Lung (tissue), 12 donors: ENCODE data around the gene FGGY. TPM values are rescaled to one million over a fixed set of nuclear protein-coding genes. Genes with fewer than 3 reads are reported as not detected.

Source experiments
- ATAC-seq: fragments of 200-7000 bp; cut with Tn5 transposase; one replicate; pipeline ENCODE4 v1.9.1; 2020; ENCODE audit warnings: moderate number of reproducible peaks; ENCODE audit not compliant: insufficient read depth, low FRiP score
- DNase-seq, 3 donors: peaks; one replicate each; pipeline ENCODE4 v3.0.0-alpha.2; 2013 to 2017
- H3K27ac ChIP-seq, 2 donors: one replicate each; pipeline ENCODE4 v1.5.1; 2013; ENCODE audit warnings: mild to moderate bottlenecking in 2 of 2, moderate library complexity in 2 of 2, control low read depth in 1 of 2, inconsistent platforms in 1 of 2, low read depth in 1 of 2, low read length in 1 of 2
- H3K27me3 ChIP-seq, 3 donors: one replicate each; pipeline ENCODE4 v1.5.1; 2013; ENCODE audit warnings: low read length in 2 of 3; ENCODE audit not compliant: control insufficient read depth in 3 of 3, insufficient read depth in 3 of 3
- H3K36me3 ChIP-seq, 4 donors: one replicate each; pipeline ENCODE4 v1.5.1; 2013; ENCODE audit warnings: low read length in 4 of 4, mild to moderate bottlenecking in 1 of 4, moderate library complexity in 1 of 4; ENCODE audit not compliant: control insufficient read depth in 4 of 4, insufficient read depth in 4 of 4
- H3K4me1 ChIP-seq, 5 donors: one replicate each; pipeline ENCODE4 v1.5.1; 2013; ENCODE audit warnings: low read length in 5 of 5, mild to moderate bottlenecking in 2 of 5, moderate library complexity in 1 of 5; ENCODE audit not compliant: control insufficient read depth in 5 of 5, insufficient read depth in 5 of 5
- H3K4me3 ChIP-seq: one replicate; pipeline ENCODE4 v1.5.1; 2013; ENCODE audit warnings: mild to moderate bottlenecking, control low read depth, moderate library complexity
- H3K9ac ChIP-seq, 2 donors: one replicate each; pipeline ENCODE4 v1.5.1; 2013; ENCODE audit warnings: low read length in 2 of 2, control low read depth in 1 of 2; ENCODE audit not compliant: insufficient read depth in 1 of 2
- H3K9me3 ChIP-seq, 4 donors: one replicate each; pipeline ENCODE4 v1.5.1; 2013; ENCODE audit warnings: low read length in 3 of 4, mild to moderate bottlenecking in 1 of 4, moderate library complexity in 1 of 4; ENCODE audit not compliant: control insufficient read depth in 4 of 4, insufficient read depth in 3 of 4
- WGBS, 2 donors: extraction: QIAGEN DNeasy Blood & Tissue Kit; methylation state at CpG; one replicate each; pipeline ENCODE4 v1.1.7; 2013; 5-methylcytosine and 5-hydroxymethylcytosine counted together
- polyA plus RNA-seq, 2 donors: library from polyadenylated mRNA; stranded (reverse); fragments of 200-250 nt; gene quantifications; one replicate each; pipeline ENCODE4 v1.2.1, GENCODE V29; 2013
- total RNA-seq, 2 donors: library from RNA; depleted of rRNA in 1 of 2; stranded (reverse); fragments of >200 nt in 1 of 2; gene quantifications; one replicate each; pipeline ENCODE4 v1.2.1, GENCODE V29; 2014 to 2021
- TF ChIP-seq, protein P1 (sequence below): IDR thresholded peaks from 2 replicates; pipeline ENCODE4 v1.5.1; 2012; ENCODE audit warnings: mild to moderate bottlenecking; ENCODE audit errors: control extremely low read depth, extremely low read depth
- donor health status: control.
- donor health status: control.
- donor health status: Bipolar disorder and iron deficiency.
- donor health status: healthy.
- donor health status: DM: yes; HTN: yes; CAD: no.

FGGY gene
- total and polyA plus RNA-seq, 4 donors = 16.1 to 42.3 (median 18.3) TPM

DNA sequence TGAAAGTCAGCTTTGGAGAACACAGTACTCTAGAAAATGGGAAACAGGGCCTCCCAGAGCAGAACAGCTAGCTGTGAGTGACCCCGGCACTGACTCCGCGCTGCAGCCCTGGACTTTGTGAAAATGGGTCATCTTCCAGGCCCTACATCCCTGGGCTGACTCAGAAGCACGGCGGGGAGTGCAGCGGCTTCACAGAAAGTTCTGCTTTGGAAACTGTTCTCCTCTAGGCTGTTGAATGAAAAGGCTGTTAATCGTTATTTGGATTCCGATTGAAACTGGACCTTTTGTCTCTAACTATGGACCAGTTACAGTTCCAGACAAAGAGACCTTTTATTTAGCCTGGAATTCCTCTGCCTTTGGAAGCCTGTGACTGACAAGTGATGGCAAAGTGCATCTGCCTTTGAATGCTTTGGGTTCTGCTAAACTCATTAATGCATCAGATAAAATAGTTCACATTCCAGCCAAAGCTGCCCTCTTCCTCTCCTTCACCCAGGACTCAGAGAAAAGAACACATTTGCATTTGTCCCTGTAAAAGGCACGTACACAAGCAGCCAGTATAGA is 372.9 kb downstream of the FGGY start:
- Histone ChIP-seq H3K4me3 (no peak overlapping the region), H3K9me3 (no peaks in the 10 kb centered on the region), H3K27me3 (no peaks in the 10 kb centered on the region), H3K9ac (no peak overlapping the region), H3K27ac (no peak overlapping the region), H3K36me3 (peaks cover 0 to 2% (median 0%) of the 10 kb centered on the region in 4 donors), H3K4me1 (peaks cover 3 to 28% (median 11%) of the 10 kb centered on the region in 5 donors)
- TF ChIP-seq, protein P1, sequence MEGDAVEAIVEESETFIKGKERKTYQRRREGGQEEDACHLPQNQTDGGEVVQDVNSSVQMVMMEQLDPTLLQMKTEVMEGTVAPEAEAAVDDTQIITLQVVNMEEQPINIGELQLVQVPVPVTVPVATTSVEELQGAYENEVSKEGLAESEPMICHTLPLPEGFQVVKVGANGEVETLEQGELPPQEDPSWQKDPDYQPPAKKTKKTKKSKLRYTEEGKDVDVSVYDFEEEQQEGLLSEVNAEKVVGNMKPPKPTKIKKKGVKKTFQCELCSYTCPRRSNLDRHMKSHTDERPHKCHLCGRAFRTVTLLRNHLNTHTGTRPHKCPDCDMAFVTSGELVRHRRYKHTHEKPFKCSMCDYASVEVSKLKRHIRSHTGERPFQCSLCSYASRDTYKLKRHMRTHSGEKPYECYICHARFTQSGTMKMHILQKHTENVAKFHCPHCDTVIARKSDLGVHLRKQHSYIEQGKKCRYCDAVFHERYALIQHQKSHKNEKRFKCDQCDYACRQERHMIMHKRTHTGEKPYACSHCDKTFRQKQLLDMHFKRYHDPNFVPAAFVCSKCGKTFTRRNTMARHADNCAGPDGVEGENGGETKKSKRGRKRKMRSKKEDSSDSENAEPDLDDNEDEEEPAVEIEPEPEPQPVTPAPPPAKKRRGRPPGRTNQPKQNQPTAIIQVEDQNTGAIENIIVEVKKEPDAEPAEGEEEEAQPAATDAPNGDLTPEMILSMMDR = no peak
- ATAC-seq (no peak), DNase-seq (no peak)
- 86 to 94% methylated on average over 9 of the region's 9 CpGs for WGBS, 2 donors

DNA sequence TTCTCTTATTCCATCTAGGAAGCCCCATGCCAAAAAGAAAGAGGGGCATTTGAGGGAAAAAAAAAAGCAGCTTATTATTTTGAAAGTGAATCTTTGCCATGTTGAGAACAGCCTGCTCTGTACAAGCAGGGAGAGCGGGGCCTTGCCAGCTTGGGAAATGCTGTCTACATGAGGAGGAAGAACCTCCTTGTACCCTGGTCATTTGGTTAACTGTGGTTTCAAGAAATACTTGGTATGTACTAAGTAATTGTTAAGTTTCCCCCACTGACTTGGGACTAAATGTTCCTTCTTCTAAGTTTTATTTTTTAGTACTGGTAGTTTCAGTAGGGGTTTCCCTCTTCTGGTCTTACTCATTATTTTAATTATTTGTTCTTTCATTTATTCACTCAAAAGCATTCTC is 373.8 kb downstream of the FGGY start:
- Histone ChIP-seq H3K9me3 (no peaks in the 10 kb centered on the region), H3K4me3 (no peak overlapping the region), H3K4me1 (peaks cover 3 to 35% (median 11%) of the 10 kb centered on the region in 5 donors), H3K9ac (no peak overlapping the region), H3K27me3 (no peaks in the 10 kb centered on the region), H3K27ac (no peak overlapping the region), H3K36me3 (peaks cover 0 to 2% (median 0%) of the 10 kb centered on the region in 4 donors)
- TF ChIP-seq, protein P1 = no peak
- ATAC-seq = no peak
- 63 to 82% methylated on average over 1 of the region's 1 CpG for WGBS, 2 donors
- DNase-seq = no peak

DNA sequence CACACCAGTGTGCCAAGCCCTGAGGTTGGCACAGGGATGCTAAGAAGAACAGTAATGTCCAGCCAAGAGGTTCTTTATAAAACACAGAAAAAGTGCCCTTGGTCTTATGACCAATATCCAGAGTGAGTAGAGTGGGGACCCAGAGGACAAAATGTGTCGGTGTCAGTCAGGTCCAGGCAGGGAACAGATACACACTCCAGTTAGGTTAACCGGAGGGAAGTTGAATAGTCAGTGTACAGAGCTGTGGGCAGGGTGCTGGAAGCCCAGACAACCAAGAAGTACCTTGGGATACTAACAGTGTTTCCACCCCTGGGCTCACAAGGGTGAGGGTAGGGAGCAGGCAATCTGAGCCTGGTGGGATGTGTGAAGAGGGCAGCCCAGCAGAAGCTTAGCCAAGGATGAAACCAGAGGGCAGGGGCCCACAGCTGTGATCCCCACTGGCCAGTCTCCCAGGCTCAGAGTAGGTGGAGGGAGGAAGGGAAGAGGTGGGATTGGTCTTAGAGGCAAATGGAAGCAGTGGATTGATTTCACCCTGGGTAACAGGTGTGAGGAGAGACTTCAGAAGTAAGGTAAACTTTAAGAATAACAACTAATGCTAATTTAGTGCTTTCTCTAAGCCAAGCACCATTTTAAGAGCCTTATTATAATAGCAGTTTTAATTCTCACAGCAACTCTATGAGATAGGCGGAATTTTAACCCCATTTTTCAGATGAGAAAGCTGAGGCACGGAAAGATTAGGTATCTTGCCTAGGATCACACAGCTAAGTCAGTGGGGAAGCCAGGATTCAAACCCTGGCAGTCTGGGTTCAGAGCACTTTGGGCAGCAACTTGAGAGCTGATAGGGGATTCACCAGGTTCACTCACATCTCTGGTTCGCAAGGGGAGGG is 374.4 kb downstream of the FGGY start:
- TF ChIP-seq, protein P1 = no peak
- Histone ChIP-seq H3K36me3 (peaks cover 0 to 2% (median 0%) of the 10 kb centered on the region in 4 donors), H3K4me1 (peaks cover 3 to 42% (median 11%) of the 10 kb centered on the region in 5 donors), H3K9me3 (no peaks in the 10 kb centered on the region), H3K27ac (peak overlapping the region in 1 of 2 donors; percentile 39), H3K4me3 (no peak overlapping the region), H3K9ac (no peak overlapping the region), H3K27me3 (no peaks in the 10 kb centered on the region)
- 93 to 99% methylated on average over 5 of the region's 5 CpGs for WGBS, 2 donors
- DNase-seq = no peak
- ATAC-seq = no peak
